Activated naive CD4-positive, alpha-beta T cell treated with anti-CD3 and anti-CD28 coated beads, Interleukin-2, amount 50 U/mL, for 24 hours (primary cell): ENCODE data around the gene MACIR.

Experiments
- H3K27ac Mint-ChIP-seq: one replicate; pipeline ENCODE4 v1.8.0; 2021; ENCODE audit warnings: mild to moderate bottlenecking, mixed read lengths
- H3K27me3 Mint-ChIP-seq: one replicate; pipeline ENCODE4 v1.8.0; 2021; ENCODE audit warnings: mixed read lengths
- H3K36me3 Mint-ChIP-seq: one replicate; pipeline ENCODE4 v1.8.0; 2021; ENCODE audit warnings: mixed read lengths
- H3K4me1 Mint-ChIP-seq: one replicate; pipeline ENCODE4 v1.8.0; 2021; ENCODE audit warnings: mixed read lengths
- H3K4me3 Mint-ChIP-seq: one replicate; pipeline ENCODE4 v1.8.0; 2021; ENCODE audit warnings: mild to moderate bottlenecking, mixed read lengths
- H3K9me3 Mint-ChIP-seq: one replicate; pipeline ENCODE4 v1.8.0; 2021; ENCODE audit warnings: mixed read lengths

Gene MACIR

DNA sequence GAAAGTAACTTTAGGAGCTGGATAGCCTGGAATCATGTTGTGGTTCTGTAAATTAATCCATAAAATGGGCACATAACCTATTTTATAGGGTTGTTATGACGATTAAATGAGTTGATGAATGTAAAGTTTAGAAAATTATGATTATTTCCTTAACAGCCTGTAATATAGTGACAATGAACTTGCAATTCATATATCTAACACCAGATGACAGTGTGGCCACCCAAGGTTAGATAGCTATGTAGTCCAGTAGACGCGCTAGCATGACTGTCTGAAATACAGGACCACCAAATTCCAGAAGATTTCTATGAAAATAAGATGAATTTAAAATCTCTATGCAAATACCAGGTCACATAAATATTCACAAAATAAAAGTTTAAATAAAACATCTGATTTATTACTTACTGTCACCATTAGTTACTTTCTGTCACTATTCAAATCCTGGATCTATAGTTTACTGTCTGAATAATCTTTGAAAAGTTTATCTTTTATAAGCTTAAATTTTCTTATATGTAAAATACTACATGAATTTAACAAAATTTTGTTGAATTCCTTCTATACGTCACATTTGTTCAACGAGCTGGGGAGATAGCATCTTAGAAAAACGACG, 26.1 kb upstream of the MACIR start:
- Mint-ChIP-seq H3K4me1 (no peaks in the 10 kb centered on the region), H3K9me3 (no peaks in the 10 kb centered on the region), H3K36me3 (no peaks in the 10 kb centered on the region), H3K27me3 (peaks cover 9% of the 10 kb centered on the region), H3K27ac (no peak overlapping the region), H3K4me3 (no peak overlapping the region)

DNA sequence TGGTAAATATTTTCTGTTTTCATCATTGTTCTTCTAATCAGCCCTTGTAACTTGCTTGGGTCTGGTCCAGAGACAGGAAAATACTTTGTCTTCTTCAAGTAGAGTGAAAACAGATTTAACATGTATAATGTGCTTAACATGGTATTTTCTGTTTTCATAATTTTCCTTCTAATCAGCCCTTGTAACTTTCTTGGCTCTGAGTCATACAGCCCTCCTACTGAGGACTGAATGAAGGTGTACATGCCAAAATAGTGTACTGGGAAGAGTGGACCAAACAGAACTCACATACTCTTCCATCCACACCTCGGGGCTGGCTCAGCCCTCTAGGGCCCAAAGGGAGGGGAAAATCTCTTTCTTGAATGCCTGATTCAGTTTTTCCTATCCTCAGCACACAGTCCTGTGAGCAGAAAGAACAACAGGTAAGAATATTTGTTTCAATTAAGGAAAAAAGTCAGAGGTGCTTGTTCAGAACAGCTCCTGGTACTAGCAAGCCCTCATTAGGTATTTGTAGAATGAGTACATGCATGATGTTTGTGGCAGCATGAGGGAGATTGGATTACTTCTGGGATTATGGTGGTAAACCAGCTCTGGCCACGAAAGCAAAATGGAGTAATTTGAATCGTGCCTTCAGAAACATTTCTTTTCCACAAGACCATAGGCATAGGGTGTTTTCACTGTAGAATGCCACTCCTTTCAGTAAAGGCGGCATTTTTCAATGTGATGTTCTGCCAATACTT, 24.2 kb upstream of the MACIR start:
- no peak overlapping the region for H3K27ac Mint-ChIP-seq
- H3K36me3 Mint-ChIP-seq = no peaks in the 10 kb centered on the region
- no peak overlapping the region for H3K4me3 Mint-ChIP-seq
- H3K4me1 Mint-ChIP-seq = no peaks in the 10 kb centered on the region
- peaks cover 5% of the 10 kb centered on the region for H3K27me3 Mint-ChIP-seq
- H3K9me3 Mint-ChIP-seq = peaks cover 5% of the 10 kb centered on the region

DNA sequence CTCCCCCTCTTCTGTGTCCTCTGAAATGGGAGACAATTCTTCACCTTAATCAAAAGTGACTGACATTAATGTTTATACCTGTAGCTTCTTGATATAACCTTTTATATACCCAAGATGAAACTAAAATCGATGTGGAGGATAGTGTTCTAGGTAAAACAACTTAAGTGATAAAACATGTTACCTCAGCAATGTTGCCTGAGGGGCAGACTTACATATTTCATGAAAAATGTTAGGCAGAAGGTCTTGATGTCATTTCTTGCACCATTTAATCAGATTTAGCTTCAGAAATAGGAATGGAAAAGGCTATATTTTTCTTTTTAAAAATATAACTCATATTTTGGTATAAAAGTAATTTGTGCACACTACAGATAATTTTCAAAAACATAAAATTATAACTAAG, 22.7 kb upstream of the MACIR start:
- no peak overlapping the region for H3K4me3 Mint-ChIP-seq
- peaks cover 9% of the 10 kb centered on the region for H3K9me3 Mint-ChIP-seq

DNA sequence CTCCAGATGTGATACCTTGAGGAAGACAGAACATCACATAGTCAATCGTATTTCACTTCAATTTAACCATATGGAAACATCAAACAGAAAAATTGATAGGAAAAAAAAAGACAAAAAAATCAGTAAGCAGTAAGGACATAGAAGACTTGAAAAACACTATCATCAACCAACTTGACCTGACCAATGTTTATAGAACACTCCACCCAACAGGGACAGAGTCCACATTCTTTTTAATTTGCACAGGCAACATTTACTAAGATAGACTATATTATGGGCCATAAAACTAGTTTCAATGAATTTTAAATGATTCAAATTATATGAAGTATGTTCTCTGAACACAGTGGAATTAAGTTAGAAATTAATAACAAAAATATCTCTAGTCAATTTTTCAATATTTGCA, 20.8 kb upstream of the MACIR start:
- Mint-ChIP-seq H3K4me1 (no peaks in the 10 kb centered on the region), H3K4me3 (no peak overlapping the region), H3K27ac (no peak overlapping the region), H3K27me3 (peaks cover 14% of the 10 kb centered on the region), H3K9me3 (peaks cover 13% of the 10 kb centered on the region), H3K36me3 (no peaks in the 10 kb centered on the region)

More for the DNA sequence above, 22.7 kb upstream of the MACIR start:
- H3K27me3 Mint-ChIP-seq = peaks cover 8% of the 10 kb centered on the region
- H3K4me1 Mint-ChIP-seq = no peaks in the 10 kb centered on the region
- H3K27ac Mint-ChIP-seq = no peak overlapping the region
- no peaks in the 10 kb centered on the region for H3K36me3 Mint-ChIP-seq

DNA sequence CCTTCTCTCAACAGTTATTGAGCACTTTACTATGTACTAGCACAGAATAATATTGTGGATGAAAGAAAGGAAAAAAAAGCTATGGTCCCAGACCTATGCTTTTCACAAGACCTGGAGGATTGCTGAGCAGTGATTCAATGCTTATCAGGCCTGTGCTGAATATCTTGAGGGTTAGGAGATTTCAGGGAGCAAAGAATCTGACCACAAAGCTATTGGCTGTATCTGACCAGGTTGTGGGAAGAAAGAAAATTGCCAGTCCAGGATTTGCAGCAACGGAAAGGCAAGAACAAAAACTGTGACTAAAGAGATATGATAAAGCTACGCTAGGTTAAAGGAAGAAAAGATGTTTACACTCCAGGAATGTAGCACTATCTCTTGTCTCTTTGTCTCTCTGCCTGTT, 14.9 kb upstream of the MACIR start:
- Mint-ChIP-seq H3K9me3 (peaks cover 13% of the 10 kb centered on the region), H3K27me3 (peaks cover 31% of the 10 kb centered on the region), H3K36me3 (peaks cover 2% of the 10 kb centered on the region), H3K4me1 (peaks cover 6% of the 10 kb centered on the region), H3K4me3 (no peak overlapping the region), H3K27ac (no peak overlapping the region)

DNA sequence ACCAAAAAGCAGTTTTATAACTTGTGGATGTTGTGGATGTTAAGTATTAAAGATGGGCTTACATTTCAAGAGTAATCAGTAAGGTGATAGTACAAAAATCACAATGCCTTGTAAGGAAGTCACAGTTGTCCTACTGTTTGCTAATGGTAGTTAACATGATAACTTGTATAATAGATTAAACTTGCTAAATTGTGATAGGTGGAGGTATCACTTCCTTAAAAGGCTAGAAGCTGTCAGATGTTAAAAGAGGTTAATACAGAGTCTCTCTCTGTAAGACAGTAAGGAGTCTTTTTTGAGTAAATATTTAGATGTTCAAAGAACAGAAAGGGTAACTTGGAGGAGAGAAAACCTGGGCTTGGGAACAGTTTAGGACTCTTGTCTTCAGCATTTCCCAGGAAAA, 14.2 kb upstream of the MACIR start:
- Mint-ChIP-seq H3K4me1 (peaks cover 6% of the 10 kb centered on the region), H3K9me3 (peaks cover 8% of the 10 kb centered on the region), H3K36me3 (peaks cover 3% of the 10 kb centered on the region), H3K4me3 (no peak overlapping the region), H3K27me3 (peaks cover 36% of the 10 kb centered on the region), H3K27ac (no peak overlapping the region)

DNA sequence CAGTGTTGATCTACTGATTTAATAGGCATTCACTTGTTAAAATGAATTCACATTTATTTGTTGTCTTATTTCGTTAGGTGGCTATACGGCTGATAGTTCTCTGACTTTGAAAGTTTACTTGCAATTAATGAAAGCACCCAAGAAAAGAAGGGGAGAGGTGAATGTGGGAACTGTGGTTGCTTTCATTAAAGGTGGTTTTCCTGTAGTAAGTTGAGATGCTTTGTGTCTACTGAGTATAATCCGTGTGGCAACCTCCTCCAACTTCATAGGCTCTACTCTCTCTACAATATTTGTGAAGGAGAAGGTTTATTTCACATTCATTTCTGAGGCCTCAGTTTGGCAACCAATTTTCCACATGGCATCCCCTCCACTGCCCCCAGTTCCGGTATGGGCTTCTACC, 12.8 kb upstream of the MACIR start:
- H3K9me3 Mint-ChIP-seq = peaks cover 4% of the 10 kb centered on the region
- H3K4me1 Mint-ChIP-seq = peaks cover 6% of the 10 kb centered on the region
- no peak overlapping the region for H3K4me3 Mint-ChIP-seq
- no peak overlapping the region for H3K27ac Mint-ChIP-seq
- peaks cover 42% of the 10 kb centered on the region for H3K27me3 Mint-ChIP-seq
- H3K36me3 Mint-ChIP-seq = peaks cover 3% of the 10 kb centered on the region

DNA sequence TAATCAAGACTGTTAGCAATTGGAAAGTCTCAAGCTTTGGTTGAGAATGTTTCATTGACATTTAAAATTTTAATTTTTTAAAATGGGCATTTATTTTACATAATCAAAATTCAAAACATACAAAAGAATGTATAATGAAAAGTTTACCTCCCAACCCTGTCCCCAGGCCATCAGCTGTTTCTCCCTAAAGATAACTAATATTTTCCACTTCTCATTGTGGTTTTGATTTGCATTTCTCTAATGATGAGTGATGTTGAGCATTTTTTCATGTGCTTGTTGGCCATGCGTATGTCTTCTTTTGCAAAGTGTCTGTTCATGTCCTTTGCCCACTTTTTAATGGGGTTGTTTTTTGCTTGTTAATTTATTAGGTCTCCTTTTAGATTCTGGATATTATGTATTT, 11.4 kb upstream of the MACIR start:
- no peaks in the 10 kb centered on the region for H3K9me3 Mint-ChIP-seq
- no peak overlapping the region for H3K4me3 Mint-ChIP-seq
- H3K4me1 Mint-ChIP-seq = peaks cover 6% of the 10 kb centered on the region

DNA sequence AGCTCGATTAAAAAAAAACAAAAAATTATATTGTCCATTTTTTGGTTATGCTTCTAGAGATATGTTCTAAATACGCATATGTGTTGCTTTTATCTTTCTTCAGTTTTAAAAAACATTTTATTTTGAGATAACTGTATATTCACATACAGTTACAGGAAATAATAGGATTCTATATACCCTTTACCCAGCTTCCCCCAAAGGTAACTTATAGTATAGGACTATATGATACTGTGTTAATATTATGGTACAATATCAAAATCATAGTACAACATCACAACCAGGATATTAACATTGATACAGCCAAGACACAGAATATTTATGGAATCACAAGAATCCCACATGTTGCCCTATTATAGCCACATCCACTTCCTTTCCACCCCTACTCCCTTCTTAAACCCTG, 9.5 kb upstream of the MACIR start:
- H3K4me3 Mint-ChIP-seq = no peak overlapping the region
- peaks cover 3% of the 10 kb centered on the region for H3K36me3 Mint-ChIP-seq
- no peak overlapping the region for H3K27ac Mint-ChIP-seq
- H3K27me3 Mint-ChIP-seq = peaks cover 46% of the 10 kb centered on the region
- H3K4me1 Mint-ChIP-seq = peaks cover 6% of the 10 kb centered on the region
- no peaks in the 10 kb centered on the region for H3K9me3 Mint-ChIP-seq

More for the DNA sequence above, 11.4 kb upstream of the MACIR start:
- Mint-ChIP-seq H3K36me3 (peaks cover 3% of the 10 kb centered on the region), H3K27ac (no peak overlapping the region), H3K27me3 (peaks cover 47% of the 10 kb centered on the region)

DNA sequence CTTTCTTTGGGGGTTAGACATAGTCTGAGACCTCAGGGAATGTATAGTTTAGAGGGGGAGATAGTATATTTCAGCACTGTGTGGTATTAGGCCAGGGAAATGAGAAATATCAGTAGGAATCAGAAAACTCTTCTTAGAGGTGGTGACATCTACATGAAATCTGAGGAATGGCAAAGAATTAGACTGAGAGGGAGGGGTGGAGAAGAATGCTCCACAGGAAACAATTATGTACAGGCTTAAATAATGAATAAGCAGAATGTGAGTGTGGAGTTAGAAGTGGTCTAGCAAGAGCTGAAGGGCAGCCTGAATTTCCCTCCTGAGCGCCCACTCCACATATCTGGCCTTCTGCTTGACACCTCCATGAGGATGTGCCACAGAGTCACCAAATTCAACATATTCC, 3.6 kb upstream of the MACIR start:
- Mint-ChIP-seq H3K9me3 (no peaks in the 10 kb centered on the region), H3K36me3 (no peaks in the 10 kb centered on the region), H3K27me3 (peaks cover 23% of the 10 kb centered on the region), H3K4me3 (no peak overlapping the region), H3K4me1 (peaks cover 3% of the 10 kb centered on the region), H3K27ac (no peak overlapping the region)

DNA sequence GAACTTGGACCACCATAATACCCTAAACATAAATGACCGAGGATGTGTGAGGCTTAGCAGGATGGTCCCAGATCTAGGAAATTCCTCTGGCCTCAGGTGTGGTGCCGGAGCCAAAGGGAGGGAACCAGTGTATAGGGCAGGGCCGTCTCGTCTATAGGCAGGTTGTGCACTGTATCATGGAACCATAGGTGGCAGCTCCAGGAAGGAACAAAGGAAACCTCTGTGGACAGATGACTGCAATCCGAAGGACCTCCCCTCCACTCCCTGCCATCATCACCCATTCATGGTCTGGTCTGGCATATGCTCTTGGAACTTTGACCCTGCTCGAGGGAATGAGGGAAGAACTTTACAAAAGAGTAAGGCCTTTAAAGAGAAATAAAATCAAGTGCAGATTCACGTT, 2.9 kb upstream of the MACIR start:
- Mint-ChIP-seq H3K4me1 (peaks cover 8% of the 10 kb centered on the region), H3K36me3 (no peaks in the 10 kb centered on the region), H3K27ac (no peak overlapping the region), H3K9me3 (no peaks in the 10 kb centered on the region), H3K27me3 (peaks cover 17% of the 10 kb centered on the region), H3K4me3 (no peak overlapping the region)

DNA sequence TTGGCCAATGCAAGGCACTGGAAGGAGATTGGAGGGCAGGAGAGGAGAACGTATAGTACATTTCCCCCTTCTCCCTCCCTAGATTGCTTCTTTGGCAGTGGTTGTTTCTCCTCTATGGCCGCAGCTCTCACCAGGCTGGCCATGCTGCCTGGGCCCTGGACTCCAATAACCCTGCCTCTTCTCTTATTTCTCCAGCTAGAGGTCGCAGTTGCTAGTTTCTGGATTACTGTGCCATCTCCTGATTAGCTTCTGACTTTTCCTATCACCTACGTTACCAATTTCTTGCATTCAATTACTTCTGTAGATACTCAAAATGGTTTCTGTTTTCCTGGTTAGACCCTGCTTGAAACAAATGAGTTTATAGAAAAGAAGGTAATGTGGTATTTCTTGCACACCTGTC, 2.4 kb upstream of the MACIR start:
- Mint-ChIP-seq H3K27ac (no peak overlapping the region), H3K36me3 (no peaks in the 10 kb centered on the region), H3K4me1 (peaks cover 13% of the 10 kb centered on the region), H3K9me3 (no peaks in the 10 kb centered on the region), H3K4me3 (no peak overlapping the region), H3K27me3 (peaks cover 12% of the 10 kb centered on the region)

DNA sequence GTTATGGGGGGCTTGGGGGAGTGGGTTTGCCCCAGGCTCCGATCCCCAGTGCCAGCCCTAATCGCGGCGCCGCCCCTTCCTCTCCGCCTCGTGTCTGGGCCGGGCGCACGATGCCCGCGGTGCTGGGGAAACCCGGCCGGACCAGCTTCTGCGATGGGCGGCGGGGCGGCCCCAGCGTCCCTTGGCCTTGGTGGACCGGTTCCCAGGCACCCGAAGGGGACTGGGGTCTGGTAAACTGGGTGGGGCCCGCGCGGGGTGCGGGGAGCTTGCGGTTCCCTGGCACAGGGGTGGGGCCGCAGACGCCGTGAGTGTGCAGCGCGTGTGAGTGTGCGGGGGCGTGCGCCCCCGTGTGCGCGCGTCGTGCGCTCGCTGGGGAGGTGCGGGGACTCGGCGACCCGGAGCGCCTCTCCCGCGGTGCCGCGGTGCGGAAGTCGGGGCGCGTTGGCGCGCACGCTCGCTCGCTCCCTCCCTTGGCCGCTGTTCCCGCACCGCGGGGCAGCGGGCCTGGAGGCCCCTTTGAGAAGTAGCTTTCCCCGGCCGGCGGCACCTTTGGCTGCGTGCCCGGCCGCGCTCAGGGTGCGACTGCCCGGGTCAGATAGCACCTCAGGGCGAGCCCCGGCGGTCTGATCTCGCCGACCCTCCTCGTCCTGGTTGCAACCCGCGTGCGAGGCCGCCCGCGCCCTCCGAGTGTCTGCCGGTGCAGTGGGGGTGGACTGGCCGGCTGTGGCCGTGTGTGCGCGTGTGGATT, 568 bp downstream of the MACIR start:
- H3K4me3 Mint-ChIP-seq = peak overlapping the region; percentile 79
- no peaks in the 10 kb centered on the region for H3K36me3 Mint-ChIP-seq
- H3K27ac Mint-ChIP-seq = peak overlapping the region; percentile 87
- peaks cover 4% of the 10 kb centered on the region for H3K27me3 Mint-ChIP-seq
- peaks cover 24% of the 10 kb centered on the region for H3K4me1 Mint-ChIP-seq
- no peaks in the 10 kb centered on the region for H3K9me3 Mint-ChIP-seq

DNA sequence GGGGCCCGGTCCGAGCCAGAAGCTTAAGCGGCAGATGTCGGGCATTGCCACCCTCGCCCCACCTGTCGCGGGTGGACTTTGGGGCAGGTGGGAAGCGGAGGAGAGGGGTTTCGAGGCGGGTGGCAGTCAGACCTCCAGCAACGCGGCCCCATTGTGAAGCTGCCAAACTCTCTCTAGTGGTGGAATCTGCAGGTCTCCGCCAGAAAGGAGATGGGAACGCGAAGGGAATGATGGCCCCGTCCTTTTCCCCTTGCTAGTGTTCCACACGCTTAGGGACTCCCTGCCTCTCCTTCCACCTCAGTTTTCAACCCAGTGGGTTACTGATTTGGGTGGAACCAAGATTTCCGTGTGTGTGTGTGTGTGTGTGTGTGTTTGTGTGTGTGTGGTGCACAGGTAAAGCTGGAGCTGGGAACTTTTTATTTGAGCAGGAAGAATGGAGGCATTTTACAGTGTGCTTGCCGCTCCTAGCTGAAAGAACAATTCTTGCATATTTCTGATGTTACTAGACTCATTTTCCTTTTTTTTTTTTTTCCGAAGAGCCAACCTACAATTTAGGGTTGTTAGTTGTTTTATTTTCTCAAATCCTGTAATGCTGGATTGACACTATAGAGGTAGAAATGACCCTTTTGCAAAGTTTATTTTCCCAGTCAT, 1.3 kb downstream of the MACIR start:
- Mint-ChIP-seq H3K4me1 (peaks cover 24% of the 10 kb centered on the region), H3K4me3 (peak overlapping the region; percentile 79), H3K36me3 (no peaks in the 10 kb centered on the region), H3K27me3 (peaks cover 4% of the 10 kb centered on the region), H3K9me3 (no peaks in the 10 kb centered on the region), H3K27ac (peak overlapping the region; percentile 87)

DNA sequence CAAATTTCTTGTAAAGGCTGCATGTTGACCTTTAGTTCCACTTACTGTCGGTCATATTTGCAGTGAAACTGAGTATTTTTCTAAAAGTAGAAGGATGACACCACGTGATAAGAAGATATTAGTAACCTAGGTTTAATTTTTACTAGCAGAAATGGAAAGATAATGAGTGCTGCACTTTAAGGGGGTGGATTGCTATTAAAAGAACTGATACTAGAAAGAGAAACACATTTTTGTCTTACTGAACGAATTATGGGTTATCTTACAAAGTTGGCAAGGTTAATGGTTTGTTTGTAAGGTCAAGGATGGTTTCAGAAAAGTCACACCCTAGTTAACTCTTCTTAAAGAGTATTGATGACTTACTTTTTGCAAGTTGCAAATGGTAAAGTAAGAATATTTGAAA, 2.4 kb downstream of the MACIR start:
- peaks cover 24% of the 10 kb centered on the region for H3K4me1 Mint-ChIP-seq
- H3K4me3 Mint-ChIP-seq = no peak overlapping the region
- H3K9me3 Mint-ChIP-seq = no peaks in the 10 kb centered on the region
- no peaks in the 10 kb centered on the region for H3K36me3 Mint-ChIP-seq
- no peak overlapping the region for H3K27ac Mint-ChIP-seq
- no peaks in the 10 kb centered on the region for H3K27me3 Mint-ChIP-seq

DNA sequence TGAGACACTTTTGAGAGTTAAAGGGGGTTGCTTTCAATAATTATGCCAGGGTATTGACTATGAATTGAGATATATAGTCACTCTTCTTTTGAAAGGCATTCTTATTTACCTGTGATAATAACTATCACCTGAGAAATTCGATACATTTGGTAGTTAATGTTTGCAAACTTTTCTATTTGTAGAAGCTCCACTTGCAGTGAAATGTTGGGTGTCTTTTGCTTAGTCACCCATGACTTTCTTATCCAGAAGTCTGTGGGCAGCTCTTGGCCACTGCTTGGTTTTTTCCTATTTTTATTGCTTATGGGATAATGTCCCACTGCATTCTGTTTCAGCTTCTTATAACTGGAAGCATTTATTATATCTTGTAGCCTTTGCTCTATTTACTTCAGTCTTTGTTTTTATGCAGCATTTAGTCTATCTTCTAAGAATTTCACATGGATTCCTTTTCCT, 3.9 kb downstream of the MACIR start:
- Mint-ChIP-seq H3K9me3 (no peaks in the 10 kb centered on the region), H3K36me3 (no peaks in the 10 kb centered on the region), H3K27ac (no peak overlapping the region), H3K4me1 (peaks cover 24% of the 10 kb centered on the region), H3K27me3 (no peaks in the 10 kb centered on the region), H3K4me3 (no peak overlapping the region)
